Lower leg skin (tissue), 4 donors: ENCODE measurements around the gene MTAP. TPM values are rescaled to one million over a fixed set of nuclear protein-coding genes. Genes with fewer than 3 reads are reported as not detected.

Source experiments
- DNase-seq, 2 donors: peaks; one replicate each; pipeline ENCODE4 v3.0.0-alpha.2; 2019; ENCODE audit warnings: low spot score in 2 of 2
- H3K4me3 ChIP-seq: fragments of 200-600 bp; sonication (generic); 2 replicates; pipeline ENCODE4 v1.5.1; 2017; ENCODE audit warnings: mild to moderate bottlenecking, low read depth; ENCODE audit not compliant: poor library complexity, severe bottlenecking
- CTCF ChIP-seq, 3 donors: fragments of 450-650 bp; IDR thresholded peaks; one replicate each; pipeline ENCODE4 v1.5.1; 2016; ENCODE audit warnings: antibody characterized with exemption in 3 of 3, mild to moderate bottlenecking in 3 of 3, moderate library complexity in 2 of 3
- POLR2A ChIP-seq, 2 donors: fragments of 450-650 bp; IDR thresholded peaks; one replicate each; pipeline ENCODE4 v1.6.1; 2016 to 2017; ENCODE audit warnings: antibody characterized with exemption in 2 of 2, mild to moderate bottlenecking in 1 of 2, moderate library complexity in 1 of 2
- WGBS, 2 donors: methylation state at CpG; one replicate each; pipeline ENCODE4 v1.1.5; 2018; 5-methylcytosine and 5-hydroxymethylcytosine counted together
- intact Hi-C: fragments of 100-400 bp; cut with DNase I; formaldehyde crosslinking; loops from one replicate; pipeline ENCODE4 v1.15.0; 2023; ENCODE audit warnings: low total_unique reads
- total RNA-seq, 4 donors: library from RNA; depleted of rRNA; stranded (reverse); fragments of >200 nt; gene quantifications; one replicate each; pipeline ENCODE4 v1.1.0, GENCODE V29; 2016

Gene MTAP
- total RNA-seq, 4 donors from 2014 or later, result 12.9 to 18.2 (median 14.7) TPM

GRCh38 chr9:21781656-21782055, 20.8 kb upstream of the MTAP start:
- intact Hi-C loops, result loop anchor here (10.0 kb wide), 2 partner anchors 317 to 457 kb away; no protein-coding TSS in a partner anchor
- WGBS, 2 donors, result 49 to 52% methylated on average over 2 of the region's 2 CpGs
- TF ChIP-seq CTCF (IDR thresholded peaks at IDR 0.05) (no peak), POLR2A (IDR thresholded peaks at IDR 0.05) (no peak)
- no peak for DNase-seq
- no peak overlapping the region for H3K4me3 ChIP-seq

- intact Hi-C loops, result loop anchor here (10.0 kb wide), 2 partner anchors 317 to 457 kb away; no protein-coding TSS in a partner anchor
- no peak overlapping the region for H3K4me3 ChIP-seq
- WGBS, 2 donors, result 49 to 63% methylated on average over 2 of the region's 2 CpGs
- TF ChIP-seq POLR2A (IDR thresholded peaks at IDR 0.05), result no peak
- TF ChIP-seq CTCF (IDR thresholded peaks at IDR 0.05), result no peak
- no peak for DNase-seq
Observed at GRCh38 chr9:21782205-21782604, 20.2 kb upstream of the MTAP start.

GRCh38 chr9:21788752-21789151, 13.7 kb upstream of the MTAP start:
- TF ChIP-seq CTCF (IDR thresholded peaks at IDR 0.05), result no peak
- TF ChIP-seq POLR2A (IDR thresholded peaks at IDR 0.05), result no peak
- intact Hi-C loops, result loop anchor here (5.0 to 10.0 kb wide), 3 partner anchors 81 to 464 kb away; no protein-coding TSS in a partner anchor
- no peak overlapping the region for H3K4me3 ChIP-seq
- no peak for DNase-seq
- 64 to 71% methylated on average over 6 of the region's 6 CpGs for WGBS, 2 donors

GRCh38 chr9:21789541-21790037, 12.8 kb upstream of the MTAP start:
- TF ChIP-seq CTCF (IDR thresholded peaks at IDR 0.05) (peak in 1 of 3 donors; percentile 66), POLR2A (IDR thresholded peaks at IDR 0.05) (no peak)
- H3K4me3 ChIP-seq, result no peak overlapping the region
- 0% methylated on average over 2 of the region's 2 CpGs for whole genome bisulfite sequencing, 2 donors
- peak in 1 of 2 donors; percentile 72 for DNase-seq
- intact Hi-C loops, result loop anchor here (5.0 to 10.0 kb wide), 3 partner anchors 82 to 465 kb away; no protein-coding TSS in a partner anchor

- intact Hi-C loops, result no loop called here
- TF ChIP-seq POLR2A (IDR thresholded peaks at IDR 0.05) (no peak), CTCF (IDR thresholded peaks at IDR 0.05) (no peak)
- 56 to 69% methylated on average over 2 of the region's 2 CpGs for WGBS, 2 donors
Observed at GRCh38 chr9:21795483-21795882, 7.0 kb upstream of the MTAP start.

GRCh38 chr9:21796768-21797167, 5.7 kb upstream of the MTAP start:
- WGBS, 2 donors, result 48 to 57% methylated on average over 3 of the region's 3 CpGs
- intact Hi-C loops, result no loop called here

More at GRCh38 chr9:21795483-21795882, 7.0 kb upstream of the MTAP start:
- H3K4me3 ChIP-seq, result no peak overlapping the region
- no peak for DNase-seq

More at GRCh38 chr9:21796768-21797167, 5.7 kb upstream of the MTAP start:
- TF ChIP-seq POLR2A (IDR thresholded peaks at IDR 0.05) (no peak), CTCF (IDR thresholded peaks at IDR 0.05) (no peak)
- DNase-seq, result no peak
- H3K4me3 ChIP-seq, result no peak overlapping the region
